HG02870 (cell line): ENCODE data around the gene PDLIM7.

Experiments
- ATAC-seq: cut with Tn5 transposase; IDR thresholded peaks from one replicate; pipeline ENCODE4 v1.9.1; 2021; ENCODE audit warnings: mild to moderate bottlenecking, moderate library complexity; ENCODE audit not compliant: unreplicated experiment

PDLIM7 gene

DNA sequence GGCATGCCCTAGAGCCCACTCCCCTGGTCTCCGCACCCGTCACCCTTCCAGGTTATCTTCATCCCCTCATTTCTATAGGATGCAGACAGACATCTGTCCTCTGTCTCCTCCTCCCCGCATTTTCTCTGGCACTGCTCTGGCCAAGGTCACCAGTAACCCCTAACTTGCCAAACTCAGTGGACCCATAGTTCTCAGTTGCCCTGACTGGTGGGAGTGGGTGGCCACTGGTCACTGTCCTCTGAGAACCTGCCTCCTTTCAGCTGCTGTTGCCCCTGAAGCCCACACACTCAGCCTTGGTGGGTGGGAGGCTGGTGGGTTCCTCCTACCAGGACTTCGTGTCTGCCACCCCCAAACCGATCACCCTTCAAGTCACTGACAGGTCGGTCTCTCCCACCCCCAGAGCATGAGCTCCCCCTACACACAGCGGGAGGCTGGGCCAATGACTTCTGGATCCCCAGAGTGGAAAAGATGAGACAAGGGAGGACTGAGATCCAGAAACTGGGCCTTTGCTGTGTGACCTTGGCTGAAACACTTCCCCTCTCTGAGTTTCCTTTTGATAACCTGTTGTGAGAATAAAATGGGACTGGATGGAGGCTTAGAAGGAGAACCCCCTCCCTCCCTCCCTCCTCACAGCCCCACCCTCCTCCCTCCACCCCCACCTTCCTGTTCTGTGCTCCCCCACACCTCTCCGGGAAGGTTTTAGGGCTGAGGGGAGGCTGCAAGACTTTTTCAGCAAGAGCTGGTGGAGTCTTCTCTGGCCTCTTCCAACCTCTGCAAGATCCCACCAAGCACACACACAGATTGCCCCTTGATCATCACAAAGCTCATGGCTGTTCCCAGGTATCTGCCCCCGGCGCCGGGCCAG is 21.6 kb downstream of the PDLIM7 start:
- ATAC-seq = no peak

GRCh38 chr5:177474846-177475562 is 22.4 kb downstream of the PDLIM7 start:
- no peak for ATAC-seq

DNA sequence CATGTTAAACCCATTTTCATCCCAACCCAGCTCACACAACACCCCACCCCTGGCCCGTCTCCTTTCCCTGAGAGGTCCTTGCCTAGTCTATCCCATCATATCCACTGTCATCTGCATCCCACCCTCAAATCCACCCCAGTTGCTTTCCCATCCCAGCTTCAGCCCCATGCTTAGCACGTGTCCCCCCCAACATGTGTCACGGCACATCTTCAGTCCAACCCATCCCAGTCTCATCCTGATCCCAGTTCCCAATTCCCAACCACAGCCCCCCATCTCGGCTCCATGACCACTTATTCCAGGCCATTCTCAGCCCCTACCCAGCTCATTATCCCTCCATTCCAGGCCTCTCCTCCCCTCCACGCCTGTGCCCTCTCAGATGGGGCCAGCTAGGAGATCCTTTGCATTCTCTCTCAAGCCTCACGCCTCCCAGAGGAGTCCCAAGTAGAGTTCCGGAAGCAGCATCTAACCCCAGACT is 23.4 kb downstream of the PDLIM7 start:
- ATAC-seq = no peak

- no peak for ATAC-seq
Observed at GRCh38 chr5:177473443-177474001, 23.9 kb downstream of the PDLIM7 start, which contains the start of gene DBN1. TSS of gene DBN1 (minus strand) at chr5:177473634. CDS start at chr5:177473521, 113 bp downstream.

DNA sequence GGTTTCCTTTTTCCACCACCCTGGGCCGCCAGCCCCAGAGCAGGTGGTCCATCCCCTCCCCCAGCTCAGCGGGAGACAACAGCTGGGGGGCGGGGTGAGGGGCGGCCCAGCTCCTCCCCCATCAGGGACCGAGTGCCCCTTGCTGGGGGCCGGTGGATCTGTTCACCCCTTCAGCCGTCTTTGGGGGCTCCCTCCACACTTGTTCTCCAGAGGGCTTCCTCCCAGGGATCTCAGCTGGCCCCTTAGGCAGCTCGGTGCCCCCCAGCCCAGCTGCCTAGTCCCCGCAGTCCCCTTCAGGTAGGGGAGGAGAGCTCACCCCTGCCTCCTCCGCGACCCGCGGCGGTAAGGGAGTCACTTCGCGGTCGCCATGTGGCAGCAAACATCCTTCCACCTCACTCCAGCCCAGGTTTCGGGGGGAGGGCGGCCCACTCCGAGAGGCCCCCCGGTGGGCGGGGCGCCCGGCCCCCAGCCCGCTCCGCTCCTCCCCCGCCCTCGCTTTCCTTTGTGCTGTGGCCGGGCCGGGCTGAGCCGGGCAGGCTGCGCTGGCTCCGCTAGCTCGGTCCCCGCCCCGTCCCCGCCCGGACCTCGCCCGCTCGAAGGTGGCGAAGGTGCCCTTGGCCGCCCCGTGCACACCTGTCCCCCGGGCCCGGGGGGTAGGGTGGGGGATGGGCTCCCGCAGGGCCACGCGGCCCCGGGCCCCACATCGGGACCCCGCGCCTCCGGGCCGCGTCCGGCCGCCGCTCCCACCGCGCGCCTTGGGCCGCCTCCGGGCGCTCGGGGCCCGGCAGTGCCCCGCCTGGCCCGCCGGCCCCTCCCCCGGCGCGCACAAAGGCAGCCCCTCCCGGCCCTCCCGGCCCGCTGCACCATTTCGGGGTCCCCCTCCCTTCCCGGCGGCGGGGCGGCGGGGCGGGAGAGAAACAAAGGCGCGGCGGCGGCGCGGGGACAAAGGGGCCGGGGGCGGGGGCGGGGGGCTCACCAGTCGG is 24.7 kb downstream of the PDLIM7 start:
- ATAC-seq = peak; percentile 49

- ATAC-seq = no peak
Observed at GRCh38 chr5:177471610-177472356, 25.6 kb downstream of the PDLIM7 start.

DNA sequence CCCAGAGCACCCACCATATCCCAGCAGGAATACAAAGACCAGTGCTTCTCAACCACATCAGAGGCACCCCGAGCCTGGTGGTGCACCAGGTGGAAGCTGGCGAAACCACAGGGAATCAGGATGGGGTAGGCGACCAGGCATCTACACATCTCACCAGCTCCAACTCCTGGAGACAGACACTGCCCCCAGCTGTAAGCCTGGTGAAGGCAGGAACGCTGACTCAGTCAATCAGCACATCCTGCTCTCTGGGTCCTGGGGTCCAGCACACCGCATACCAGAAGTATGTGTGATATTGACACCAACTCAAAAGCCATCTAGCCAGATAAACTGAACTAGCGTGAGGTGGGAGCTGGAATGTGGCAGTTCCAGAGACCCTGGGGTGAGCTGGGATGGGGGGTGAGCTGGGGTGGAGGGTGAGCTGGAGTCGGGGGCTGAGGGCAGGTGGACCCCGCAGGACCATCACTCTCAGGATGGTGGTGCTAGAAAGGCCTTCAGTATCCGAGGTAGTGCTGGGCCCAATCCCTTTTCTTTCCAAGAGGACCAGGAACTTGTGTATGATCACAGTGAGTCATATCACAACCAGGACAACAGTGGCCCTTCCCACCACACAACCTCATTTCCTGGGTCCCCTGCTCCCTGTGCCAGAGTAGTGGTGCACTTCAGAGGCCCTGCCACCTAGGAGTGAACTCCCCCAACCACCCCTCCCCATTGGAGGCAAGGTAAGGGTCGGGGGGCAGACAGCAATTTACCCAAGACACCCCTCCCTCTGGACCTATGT is 26.5 kb downstream of the PDLIM7 start:
- ATAC-seq = no peak

- ATAC-seq = no peak
Observed at GRCh38 chr5:177469750-177470525, 27.5 kb downstream of the PDLIM7 start.

- ATAC-seq = no peak
Observed at GRCh38 chr5:177468685-177469628, 28.4 kb downstream of the PDLIM7 start.

GRCh38 chr5:177468329-177468684 is 29.1 kb downstream of the PDLIM7 start:
- no peak for ATAC-seq

DNA sequence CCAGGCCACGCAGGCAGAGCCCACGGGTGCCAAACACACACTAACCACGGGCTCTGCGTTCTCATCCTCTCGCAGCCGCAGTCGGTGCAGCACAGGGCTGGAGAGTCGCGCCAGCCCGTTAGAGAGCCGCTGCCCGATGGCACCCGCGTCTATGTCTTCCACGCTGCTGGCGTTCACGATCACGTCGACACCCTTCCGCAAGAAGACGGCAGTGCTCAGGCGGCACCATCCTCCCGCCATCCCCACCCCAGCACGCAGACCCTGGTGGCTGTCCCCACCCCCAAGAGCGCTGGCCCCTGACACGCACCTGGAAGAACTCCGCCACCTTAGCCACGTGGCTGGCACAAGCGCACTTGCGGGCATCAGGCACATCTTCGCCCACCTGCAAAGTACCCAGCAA is 30.0 kb downstream of the PDLIM7 start:
- ATAC-seq = no peak

DNA sequence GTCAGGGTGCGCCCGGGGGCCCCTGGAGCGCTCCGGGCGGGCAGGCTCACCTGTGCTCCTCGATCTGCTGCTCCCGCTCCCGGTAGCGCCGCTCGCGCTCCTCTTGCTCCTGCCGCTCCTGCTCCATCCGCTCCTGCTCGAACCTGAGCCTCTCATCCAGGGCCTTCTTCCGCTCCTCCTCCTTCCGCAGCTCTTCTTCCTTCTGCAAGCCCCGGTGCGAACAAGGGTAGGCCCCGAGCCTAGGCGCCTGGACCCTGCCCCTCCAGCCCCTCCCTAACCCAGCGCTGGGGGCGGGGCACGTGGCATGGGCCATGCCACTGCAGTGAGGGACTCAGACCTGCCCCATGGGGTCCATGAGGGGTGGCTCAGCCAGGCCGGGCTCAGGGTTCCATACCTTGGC is 30.5 kb downstream of the PDLIM7 start:
- no peak for ATAC-seq

GRCh38 chr5:177465044-177465443 is 32.4 kb downstream of the PDLIM7 start:
- no peak for ATAC-seq

DNA sequence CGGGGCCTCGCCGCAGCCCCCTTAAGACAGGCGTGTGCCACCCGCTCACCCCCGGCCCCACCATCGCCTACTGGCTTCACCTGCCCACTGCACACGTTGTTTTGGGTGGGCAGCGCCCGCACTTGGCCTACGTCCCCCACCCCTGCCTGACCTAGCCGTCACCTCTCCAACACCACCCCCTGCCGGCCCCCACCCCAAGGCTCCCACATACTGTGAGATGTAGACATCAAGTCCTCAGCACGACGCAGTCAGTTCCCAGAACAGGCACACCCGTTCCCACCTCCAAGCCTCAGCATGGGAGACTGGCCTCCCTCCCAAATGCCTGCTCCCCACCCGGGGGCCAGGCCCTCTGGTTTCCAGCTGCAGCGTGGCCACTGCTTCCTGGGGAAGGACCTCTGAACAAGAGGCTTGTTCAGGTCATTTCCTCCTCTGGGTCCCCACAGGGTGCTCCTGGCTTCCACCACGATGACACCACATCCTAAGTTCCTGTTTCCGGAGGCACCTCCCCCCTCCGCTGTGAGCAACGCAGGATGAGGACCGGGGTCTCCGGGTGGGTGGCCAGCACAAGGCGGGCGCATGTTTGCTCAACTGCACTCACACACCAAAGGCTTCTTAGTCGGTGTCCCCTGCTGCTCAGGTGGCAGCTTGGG is 35.3 kb downstream of the PDLIM7 start:
- ATAC-seq = no peak

DNA sequence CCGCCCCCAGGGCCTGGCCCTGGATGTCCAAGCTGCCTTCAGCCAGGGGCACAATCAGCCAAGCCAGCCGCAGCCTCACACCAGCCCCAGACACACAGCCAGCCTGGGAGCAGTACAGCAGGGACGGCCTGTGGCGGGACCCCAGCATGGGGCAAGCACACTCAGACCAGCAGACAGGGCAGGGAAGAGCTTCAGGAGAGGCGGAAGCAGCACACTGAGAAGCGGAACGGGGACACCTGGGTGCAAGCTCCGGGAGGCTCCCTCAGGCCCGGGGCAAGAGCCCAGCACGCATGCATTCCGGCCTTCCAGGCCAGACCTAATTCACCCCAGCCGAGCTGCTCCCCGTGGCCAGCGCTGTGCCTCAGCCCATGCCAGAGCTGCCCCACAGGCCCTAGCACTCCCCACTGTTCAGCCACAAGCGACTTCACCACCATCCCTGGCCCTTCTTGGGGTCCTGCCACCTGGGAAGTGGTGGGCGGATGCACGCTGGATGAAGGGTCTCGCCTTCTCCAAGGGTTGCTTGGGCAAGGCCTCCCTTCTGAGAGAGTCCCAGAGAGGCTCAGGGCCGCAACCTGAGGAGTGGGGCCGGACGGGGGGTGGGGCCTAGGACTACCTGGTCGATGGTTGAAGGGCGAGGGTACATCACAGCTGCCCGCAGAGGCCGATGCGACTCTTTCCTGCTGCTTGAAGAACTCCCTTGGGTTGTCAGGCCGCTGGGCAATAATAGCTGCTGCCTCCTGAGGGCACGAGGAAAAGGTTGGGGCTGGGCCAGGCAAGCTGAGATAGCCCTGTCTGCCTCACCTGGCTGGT is 37.4 kb downstream of the PDLIM7 start:
- no peak for ATAC-seq

- ATAC-seq = no peak
Observed at GRCh38 chr5:177459357-177459756, 38.0 kb downstream of the PDLIM7 start.
